A673 (cell line): ENCODE data around the gene TELO2. TPM values are rescaled to one million over a fixed set of nuclear protein-coding genes. Genes with fewer than 3 reads are reported as not detected.

ENCODE experiments used
- BruUV-seq: library from RNA; stranded (reverse); fragments of 400-500 nt; replicated peaks from 2 replicates; lab custom pipeline; 2021; lab: Mats Ljungman, UMichigan
- CTCF ChIA-PET: fragments of 300-600 bp; sonication (Branson Sonifier 250); formaldehyde crosslinking; loops from one replicate; lab custom pipeline; 2022; ENCODE audit warnings: antibody characterized with exemption; lab: Charles Lee
- POLR2A ChIA-PET: fragments of 300-600 bp; sonication (Branson Sonifier 250); formaldehyde crosslinking; loops from one replicate; lab custom pipeline; 2022; ENCODE audit warnings: antibody characterized with exemption; ENCODE audit not compliant: low non-redundant PET; lab: Charles Lee
- DNase-seq: peaks from one replicate; pipeline ENCODE4 v3.0.0-alpha.2; 2015; ENCODE audit warnings: low spot score
- H3K27ac ChIP-seq: fragments of 200-600 bp; sonication (generic); 2 replicates; pipeline ENCODE4 v1.5.1; 2016; ENCODE audit warnings: mixed run types, low read depth, mild to moderate bottlenecking, mixed read lengths, antibody characterized with exemption, low read length; ENCODE audit not compliant: poor library complexity, severe bottlenecking
- H3K27me3 ChIP-seq: fragments of 200-600 bp; sonication (generic); replicated peaks from 2 replicates; pipeline ENCODE4 v1.6.1; 2017; ENCODE audit warnings: mixed run types, low read depth, mild to moderate bottlenecking, mixed read lengths, antibody characterized with exemption, low read length; ENCODE audit not compliant: insufficient read depth, poor library complexity
- H3K36me3 ChIP-seq: fragments of 200-600 bp; sonication (generic); 2 replicates; pipeline ENCODE4 v1.6.1; 2016; ENCODE audit warnings: mixed run types, mild to moderate bottlenecking, mixed read lengths, antibody characterized with exemption, low read length; ENCODE audit not compliant: insufficient read depth, poor library complexity, severe bottlenecking
- H3K4me1 ChIP-seq: fragments of 200-600 bp; sonication (generic); 2 replicates; pipeline ENCODE4 v1.6.1; 2017; ENCODE audit warnings: mixed run types, mild to moderate bottlenecking, mixed read lengths, antibody characterized with exemption, low read length; ENCODE audit not compliant: insufficient read depth, poor library complexity, severe bottlenecking
- H3K4me3 ChIP-seq: fragments of 200-600 bp; sonication (generic); 2 replicates; pipeline ENCODE4 v1.5.1; 2016; ENCODE audit warnings: low read depth, mixed run types, mild to moderate bottlenecking, mixed read lengths, low read length; ENCODE audit not compliant: poor library complexity, severe bottlenecking
- H3K9me3 ChIP-seq: fragments of 200-600 bp; sonication (generic); 2 replicates; pipeline ENCODE4 v1.6.1; 2016; ENCODE audit warnings: mixed run types, low read depth, mild to moderate bottlenecking, mixed read lengths, antibody characterized with exemption, low read length; ENCODE audit not compliant: poor library complexity, severe bottlenecking
- EZH2 ChIP-seq: fragments of 200-600 bp; sonication (generic); IDR thresholded peaks from 2 replicates; pipeline ENCODE4 v1.6.1; 2017; ENCODE audit warnings: borderline replicate concordance, low read depth, mild to moderate bottlenecking, mixed read lengths, antibody characterized with exemption, low read length; ENCODE audit not compliant: poor library complexity, severe bottlenecking
- intact Hi-C: fragments of 100-400 bp; cut with micrococcal nuclease; formaldehyde crosslinking; loops from one replicate; pipeline ENCODE4 v1.10.0; 2022; ENCODE audit not compliant: unreplicated experiment
- total RNA-seq: library from RNA; stranded (reverse); gene quantifications from 2 replicates; pipeline ENCODE4 v1.2.3, GENCODE V29; 2021
- TF ChIP-seq, protein P1 (sequence below): fragments of 300-800, 200-600 bp; sonication (generic); conservative IDR thresholded peaks from 2 replicates; pipeline ENCODE4 v1.5.1; 2017; ENCODE audit warnings: low read depth, mild to moderate bottlenecking, antibody characterized with exemption, low read length, moderate library complexity, mixed read lengths

TELO2 gene
- total RNA-seq, 1 experiment from 2014 or later = 67.0 TPM

DNA sequence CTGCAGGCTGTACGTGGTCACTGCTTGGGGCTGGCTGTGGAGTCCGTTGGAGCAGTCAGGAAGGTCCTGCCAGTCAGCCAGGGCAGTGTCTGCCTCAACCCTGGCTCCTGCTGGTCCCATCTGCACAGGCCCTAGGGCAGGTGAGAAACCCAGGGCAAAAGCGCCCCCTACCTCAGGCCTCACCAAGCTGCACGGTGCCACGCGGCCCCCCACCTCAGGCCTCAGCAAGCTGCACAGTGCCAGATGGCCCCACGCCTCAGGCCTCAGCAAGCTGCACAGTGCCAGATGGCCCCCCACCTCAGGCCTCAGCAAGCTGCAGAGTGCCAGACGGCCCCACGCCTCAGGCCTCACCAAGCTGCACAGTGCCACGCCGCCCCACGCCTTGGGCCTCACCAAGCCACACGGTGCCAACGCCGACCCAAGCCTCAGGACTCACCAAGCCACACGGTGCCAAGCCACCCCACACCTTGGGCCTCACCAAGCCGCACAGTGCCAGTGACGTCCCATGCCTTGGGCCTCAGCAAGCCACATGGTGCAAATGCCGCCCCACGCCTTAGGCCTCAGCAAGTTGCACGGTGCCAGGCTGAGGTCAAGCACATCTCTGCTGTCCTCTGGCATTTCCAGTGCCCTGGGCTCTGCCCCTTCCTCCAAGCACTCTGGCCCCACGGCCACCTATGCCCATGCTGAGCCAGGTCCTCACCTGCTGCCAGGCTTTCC, 45.8 kb downstream of the TELO2 start:
- H3K4me1 ChIP-seq = peaks cover 8% of the 10 kb centered on the region
- H3K36me3 ChIP-seq = no peaks in the 10 kb centered on the region
- DNase-seq = no peak
- no peak overlapping the region for H3K27ac ChIP-seq
- TF ChIP-seq, protein P1, sequence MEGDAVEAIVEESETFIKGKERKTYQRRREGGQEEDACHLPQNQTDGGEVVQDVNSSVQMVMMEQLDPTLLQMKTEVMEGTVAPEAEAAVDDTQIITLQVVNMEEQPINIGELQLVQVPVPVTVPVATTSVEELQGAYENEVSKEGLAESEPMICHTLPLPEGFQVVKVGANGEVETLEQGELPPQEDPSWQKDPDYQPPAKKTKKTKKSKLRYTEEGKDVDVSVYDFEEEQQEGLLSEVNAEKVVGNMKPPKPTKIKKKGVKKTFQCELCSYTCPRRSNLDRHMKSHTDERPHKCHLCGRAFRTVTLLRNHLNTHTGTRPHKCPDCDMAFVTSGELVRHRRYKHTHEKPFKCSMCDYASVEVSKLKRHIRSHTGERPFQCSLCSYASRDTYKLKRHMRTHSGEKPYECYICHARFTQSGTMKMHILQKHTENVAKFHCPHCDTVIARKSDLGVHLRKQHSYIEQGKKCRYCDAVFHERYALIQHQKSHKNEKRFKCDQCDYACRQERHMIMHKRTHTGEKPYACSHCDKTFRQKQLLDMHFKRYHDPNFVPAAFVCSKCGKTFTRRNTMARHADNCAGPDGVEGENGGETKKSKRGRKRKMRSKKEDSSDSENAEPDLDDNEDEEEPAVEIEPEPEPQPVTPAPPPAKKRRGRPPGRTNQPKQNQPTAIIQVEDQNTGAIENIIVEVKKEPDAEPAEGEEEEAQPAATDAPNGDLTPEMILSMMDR = no peak
- no peak for TF ChIP-seq EZH2
- CTCF ChIA-PET = no interaction called here
- POLR2A ChIA-PET = no interaction called here
- no peaks in the 10 kb centered on the region for H3K27me3 ChIP-seq
- BruUV-seq = no TSS peak
- no peaks in the 10 kb centered on the region for H3K9me3 ChIP-seq
- intact Hi-C loops = no loop called here
- H3K4me3 ChIP-seq = no peak overlapping the region

DNA sequence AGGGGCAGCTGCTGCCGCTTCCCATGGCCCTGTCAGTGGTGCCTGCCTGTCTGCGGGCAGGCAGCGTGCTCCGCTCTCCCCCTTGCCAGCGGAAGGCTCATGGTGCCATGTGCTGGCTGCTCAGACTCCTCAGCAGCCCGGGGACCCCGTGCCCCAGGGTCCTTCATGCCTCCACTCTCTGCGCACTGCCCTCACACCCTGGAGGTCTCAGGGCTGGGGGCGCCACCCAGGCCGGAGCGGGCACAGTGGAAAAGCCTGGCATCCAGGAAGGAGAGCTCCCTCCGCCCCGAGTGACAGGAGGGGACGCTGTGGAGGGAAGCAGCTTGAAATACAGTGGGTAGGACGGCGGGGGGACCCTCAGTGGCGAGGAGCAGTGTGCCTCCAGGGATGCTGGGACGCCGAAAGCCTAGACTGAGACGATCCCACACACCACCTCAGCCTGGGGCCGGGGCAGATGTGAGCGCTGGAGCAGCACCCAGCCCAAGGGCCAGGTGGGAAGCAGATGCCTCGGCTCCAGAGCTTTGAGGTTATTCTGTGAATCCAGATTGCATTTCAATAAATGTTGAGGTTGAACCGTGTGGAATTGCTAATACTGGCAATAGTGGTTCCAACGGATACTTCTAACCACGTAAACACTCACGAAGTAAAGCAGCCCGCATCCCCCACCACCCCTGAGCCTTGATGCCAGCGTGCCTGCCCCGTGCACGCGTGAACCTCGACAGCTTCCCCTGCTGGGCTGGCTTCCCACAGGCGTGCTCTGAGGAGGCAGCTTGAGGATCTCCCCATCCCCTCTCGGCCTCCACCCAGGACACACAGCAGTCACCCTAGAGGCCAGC, 46.8 kb downstream of the TELO2 start:
- Histone ChIP-seq H3K27me3 (no peaks in the 10 kb centered on the region), H3K4me1 (peaks cover 8% of the 10 kb centered on the region), H3K27ac (no peak overlapping the region), H3K4me3 (no peak overlapping the region), H3K9me3 (no peaks in the 10 kb centered on the region), H3K36me3 (no peaks in the 10 kb centered on the region)
- no TSS peak for BruUV-seq
- TF ChIP-seq, protein P1 = no peak
- TF ChIP-seq EZH2 = no peak
- no peak for DNase-seq
- POLR2A ChIA-PET = interaction anchor here (0.6 kb wide), 1 partner anchor 49 kb away, joined by 3 read pairs; no protein-coding TSS in a partner anchor
- CTCF ChIA-PET = no interaction called here
- intact Hi-C loops = no loop called here

DNA sequence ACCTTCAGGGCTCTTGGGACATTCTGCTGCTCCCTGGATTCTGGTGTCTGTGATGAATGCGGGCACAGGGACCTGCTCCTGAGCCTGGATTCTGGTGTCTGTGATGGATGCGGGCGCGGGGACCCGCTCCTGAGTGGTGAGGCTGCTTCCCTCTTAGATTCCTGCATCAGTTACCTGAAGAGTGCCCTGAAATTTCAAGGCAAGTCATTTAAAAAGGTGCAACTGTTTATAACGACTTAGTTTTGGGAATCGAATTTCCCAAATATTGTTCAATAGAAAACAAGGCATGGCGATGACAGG, 47.3 kb downstream of the TELO2 start:
- no peaks in the 10 kb centered on the region for H3K9me3 ChIP-seq
- no TSS peak for BruUV-seq
- POLR2A ChIA-PET = no interaction called here
- CTCF ChIA-PET = no interaction called here
- no peak for DNase-seq
- no peak overlapping the region for H3K4me3 ChIP-seq
- no peak overlapping the region for H3K27ac ChIP-seq
- no peak for TF ChIP-seq EZH2
- TF ChIP-seq, protein P1 = no peak
- no peaks in the 10 kb centered on the region for H3K36me3 ChIP-seq
- H3K27me3 ChIP-seq = no peaks in the 10 kb centered on the region
- intact Hi-C loops = no loop called here
- peaks cover 13% of the 10 kb centered on the region for H3K4me1 ChIP-seq
